ENCODE data around the gene RABGEF1.
"Not testable (repeated sequence)": the region's sequence is repeated elsewhere in the genome, so short reads cannot be mapped to it uniquely, and the experiment has no call there.

DNA sequence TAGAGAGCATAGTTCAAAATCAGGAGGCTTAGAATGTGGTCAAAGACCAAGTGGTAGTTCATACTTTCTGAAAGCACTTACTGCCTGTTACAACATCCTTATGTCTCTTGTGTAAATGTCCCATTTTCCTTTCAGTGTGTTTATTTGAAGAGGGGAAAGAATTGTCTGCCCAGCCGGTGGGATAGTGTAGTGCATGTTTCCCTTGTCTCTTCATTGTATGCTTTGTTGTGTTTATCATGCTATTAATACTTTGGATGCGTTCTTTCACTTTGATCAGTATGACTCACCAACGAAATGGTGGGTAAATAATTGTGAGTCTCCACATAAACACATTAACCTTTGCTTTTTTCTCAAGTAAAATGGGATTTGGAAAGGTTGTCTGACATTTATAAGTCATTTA lies 42.3 kb downstream of the RABGEF1 start:
- TF ChIP-seq, protein P1, sequence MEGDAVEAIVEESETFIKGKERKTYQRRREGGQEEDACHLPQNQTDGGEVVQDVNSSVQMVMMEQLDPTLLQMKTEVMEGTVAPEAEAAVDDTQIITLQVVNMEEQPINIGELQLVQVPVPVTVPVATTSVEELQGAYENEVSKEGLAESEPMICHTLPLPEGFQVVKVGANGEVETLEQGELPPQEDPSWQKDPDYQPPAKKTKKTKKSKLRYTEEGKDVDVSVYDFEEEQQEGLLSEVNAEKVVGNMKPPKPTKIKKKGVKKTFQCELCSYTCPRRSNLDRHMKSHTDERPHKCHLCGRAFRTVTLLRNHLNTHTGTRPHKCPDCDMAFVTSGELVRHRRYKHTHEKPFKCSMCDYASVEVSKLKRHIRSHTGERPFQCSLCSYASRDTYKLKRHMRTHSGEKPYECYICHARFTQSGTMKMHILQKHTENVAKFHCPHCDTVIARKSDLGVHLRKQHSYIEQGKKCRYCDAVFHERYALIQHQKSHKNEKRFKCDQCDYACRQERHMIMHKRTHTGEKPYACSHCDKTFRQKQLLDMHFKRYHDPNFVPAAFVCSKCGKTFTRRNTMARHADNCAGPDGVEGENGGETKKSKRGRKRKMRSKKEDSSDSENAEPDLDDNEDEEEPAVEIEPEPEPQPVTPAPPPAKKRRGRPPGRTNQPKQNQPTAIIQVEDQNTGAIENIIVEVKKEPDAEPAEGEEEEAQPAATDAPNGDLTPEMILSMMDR (IDR thresholded peaks at IDR 0.05): not testable (repeated sequence)
- not testable (repeated sequence) for TF ChIP-seq POLR2A (IDR thresholded peaks at IDR 0.05)

All from testis (tissue), 2 donors.